RCC 7860 (cell line): ENCODE results near the gene WDR1.

Experiments used
- DNase-seq: peaks from one replicate; pipeline ENCODE4 v3.0.0-alpha.2; 2015; ENCODE audit warnings: low spot score
- FAIRE-seq: peaks from 2 replicates; lab custom pipeline; 2012; peaks lifted over from hg19 to GRCh38; lab: Jason Lieb, UNC

The WDR1 gene

GRCh38 chr4:10102474-10103332 is 13.9 kb downstream of the WDR1 start:
- no peak for DNase-seq
- FAIRE-seq: no peak

DNA sequence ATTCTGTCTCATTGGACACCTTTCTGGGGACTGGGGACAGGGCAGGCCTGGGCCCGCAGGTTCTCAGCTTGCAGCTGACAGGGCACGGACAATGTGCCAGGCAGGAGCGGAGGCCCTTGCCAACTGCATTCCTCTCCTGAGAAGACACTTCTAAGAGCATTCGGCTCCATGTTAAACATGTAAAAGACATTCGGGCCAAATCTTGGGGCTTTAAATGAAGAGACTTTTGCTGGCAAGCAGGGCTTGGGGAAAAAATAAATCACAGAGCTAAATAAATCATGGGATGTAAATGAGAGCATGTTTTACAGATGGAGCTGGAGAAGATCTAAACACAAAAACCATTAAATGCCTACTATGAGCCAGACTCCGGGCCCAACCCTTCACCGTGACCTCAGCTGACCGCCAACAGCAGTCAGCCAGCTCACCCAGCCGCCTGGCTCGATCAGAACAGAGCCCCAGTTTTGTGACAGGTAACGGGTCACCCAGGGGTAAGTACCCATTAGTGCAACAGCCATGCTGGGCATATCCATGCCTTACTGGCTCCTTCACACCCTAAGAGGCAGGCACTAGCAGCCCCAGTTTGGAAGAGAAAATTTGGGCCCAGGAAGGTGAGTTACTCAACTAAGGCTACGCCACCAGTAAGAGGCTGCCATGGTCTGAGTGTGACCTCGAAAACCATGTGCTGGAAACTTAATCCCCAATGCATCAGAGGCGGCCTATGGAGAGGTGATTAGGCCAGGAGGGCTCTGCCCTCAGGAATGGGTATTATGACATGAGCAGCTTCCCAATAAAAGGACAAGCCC is 14.7 kb downstream of the WDR1 start:
- no peak for FAIRE-seq

DNA sequence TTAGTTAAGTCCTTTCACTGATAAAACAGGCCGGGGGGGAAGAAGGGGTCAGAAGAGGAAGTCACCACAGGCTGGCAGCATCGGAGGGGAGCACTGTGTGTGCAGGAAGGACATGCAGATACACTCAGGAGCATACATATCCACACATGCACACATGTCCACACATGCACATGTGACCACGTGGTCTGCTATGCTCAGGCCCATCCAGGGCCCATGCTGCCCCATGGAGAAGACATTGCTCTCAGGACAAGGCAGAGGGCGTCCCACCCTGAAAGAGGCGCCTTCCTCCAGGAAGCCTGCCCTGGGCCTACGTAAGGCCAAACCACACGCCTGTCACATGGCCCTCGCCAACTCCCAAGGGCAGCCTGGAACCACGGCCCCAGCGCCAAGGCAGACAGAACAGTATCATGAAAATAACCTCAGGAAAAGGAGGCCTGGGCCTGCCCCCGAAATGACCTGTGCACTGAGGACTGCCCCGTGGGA is 15.8 kb downstream of the WDR1 start:
- FAIRE-seq: no peak
- no peak for DNase-seq

More for the DNA sequence above, 14.7 kb downstream of the WDR1 start:
- DNase-seq: no peak

DNA sequence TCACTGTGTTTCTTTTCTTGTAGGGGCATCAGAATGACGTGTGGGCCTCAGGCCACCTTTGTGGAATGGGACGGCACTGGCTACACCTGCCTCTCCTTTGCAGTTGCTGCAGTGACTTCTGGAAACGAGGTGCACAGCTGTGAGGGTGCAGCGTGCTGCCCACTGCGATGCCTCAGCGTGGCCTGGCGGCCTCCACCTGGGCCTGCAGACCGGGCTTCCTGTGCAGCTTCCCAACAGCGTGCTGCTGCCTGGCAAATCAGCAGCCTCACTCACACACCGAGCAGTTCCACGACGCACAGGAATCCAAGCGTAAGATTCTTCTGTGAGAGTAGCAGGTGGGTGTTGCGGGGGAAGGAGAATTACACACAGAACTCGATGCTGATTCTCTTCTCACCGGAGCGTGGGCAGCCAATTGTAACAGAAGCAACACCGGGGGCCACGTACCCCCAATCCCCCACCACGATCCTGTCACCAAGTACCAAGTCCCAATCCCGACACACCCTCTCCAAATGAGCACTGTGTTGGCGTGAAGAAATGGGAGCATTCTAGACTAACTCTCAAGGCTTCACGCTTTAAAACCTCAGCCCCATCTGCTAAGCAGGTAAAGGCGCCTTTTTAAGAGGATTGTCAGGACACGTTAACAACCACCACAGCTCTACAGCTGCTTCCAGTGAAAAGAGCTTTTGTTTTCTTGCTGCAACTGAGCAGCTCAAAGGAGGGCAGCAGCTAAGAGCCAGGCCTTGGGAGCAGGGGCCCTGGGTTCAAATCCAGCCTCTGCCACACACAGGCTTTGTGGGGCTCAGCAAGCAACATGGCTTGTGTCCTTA is 16.9 kb downstream of the WDR1 start:
- no peak for DNase-seq
- no peak for FAIRE-seq

- peak; percentile 30 for FAIRE-seq
- peak; percentile 64 for DNase-seq
Observed at GRCh38 chr4:10098780-10099160, 17.8 kb downstream of the WDR1 start.

GRCh38 chr4:10097906-10098779 is 18.5 kb downstream of the WDR1 start:
- FAIRE-seq: no peak
- DNase-seq: no peak

DNA sequence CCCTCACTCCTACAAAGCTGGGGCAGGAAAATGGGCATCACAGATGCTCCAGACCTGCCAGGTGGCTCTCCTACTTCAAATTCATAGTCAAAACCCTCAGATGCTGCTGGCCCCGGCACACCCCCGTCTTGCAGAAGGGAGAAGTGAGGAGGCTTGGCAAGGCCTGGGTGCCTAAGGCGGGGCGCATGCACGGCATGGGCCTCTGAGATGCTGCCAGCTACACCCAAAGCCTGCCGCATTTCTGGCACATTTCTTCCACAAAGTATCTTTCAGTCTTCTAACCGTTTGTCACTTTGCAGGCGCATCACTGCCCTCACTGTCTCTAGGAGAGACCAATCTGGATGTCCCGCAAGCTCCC is 19.6 kb downstream of the WDR1 start:
- FAIRE-seq: no peak

GRCh38 chr4:10096201-10096977 is 20.2 kb downstream of the WDR1 start:
- DNase-seq (peak; percentile 94), FAIRE-seq (peak; percentile 96)

More for the DNA sequence above, 19.6 kb downstream of the WDR1 start:
- DNase-seq: no peak

DNA sequence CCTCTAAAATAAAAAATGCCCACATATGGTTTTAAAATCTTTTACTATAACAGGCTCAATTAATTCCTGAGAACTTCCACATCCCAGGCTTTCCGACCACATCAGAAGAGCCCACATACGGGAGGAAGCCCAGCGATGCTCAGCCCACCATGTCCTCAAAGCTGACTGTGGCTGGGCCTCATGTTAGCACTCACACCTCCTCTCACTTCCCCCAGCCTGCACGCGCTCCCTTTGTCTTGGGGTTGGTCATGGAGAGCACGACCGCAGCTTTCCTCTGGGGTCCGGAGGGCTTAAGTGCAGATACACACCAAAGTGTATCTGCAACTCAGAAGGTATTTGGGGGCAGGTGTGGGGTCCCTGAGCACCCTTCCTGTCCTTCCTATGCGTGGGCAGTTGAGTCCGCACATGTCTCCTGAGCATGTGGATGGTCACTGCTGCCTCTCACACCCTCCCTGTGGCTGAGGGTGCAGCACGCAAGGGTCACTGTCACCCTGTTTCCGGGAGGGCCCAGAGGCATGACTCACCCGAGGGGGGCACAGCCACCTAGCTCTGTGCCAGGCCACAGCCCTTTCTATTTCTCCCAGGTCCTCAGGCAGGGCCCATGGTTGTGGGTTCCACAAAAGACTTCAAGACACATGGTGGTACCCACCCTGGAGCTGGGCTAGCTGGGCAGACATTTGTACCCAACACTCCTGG is 21.2 kb downstream of the WDR1 start:
- DNase-seq (peak; percentile 70), FAIRE-seq (peak; percentile 38)

GRCh38 chr4:10094841-10095240 is 21.8 kb downstream of the WDR1 start:
- FAIRE-seq: no peak

DNA sequence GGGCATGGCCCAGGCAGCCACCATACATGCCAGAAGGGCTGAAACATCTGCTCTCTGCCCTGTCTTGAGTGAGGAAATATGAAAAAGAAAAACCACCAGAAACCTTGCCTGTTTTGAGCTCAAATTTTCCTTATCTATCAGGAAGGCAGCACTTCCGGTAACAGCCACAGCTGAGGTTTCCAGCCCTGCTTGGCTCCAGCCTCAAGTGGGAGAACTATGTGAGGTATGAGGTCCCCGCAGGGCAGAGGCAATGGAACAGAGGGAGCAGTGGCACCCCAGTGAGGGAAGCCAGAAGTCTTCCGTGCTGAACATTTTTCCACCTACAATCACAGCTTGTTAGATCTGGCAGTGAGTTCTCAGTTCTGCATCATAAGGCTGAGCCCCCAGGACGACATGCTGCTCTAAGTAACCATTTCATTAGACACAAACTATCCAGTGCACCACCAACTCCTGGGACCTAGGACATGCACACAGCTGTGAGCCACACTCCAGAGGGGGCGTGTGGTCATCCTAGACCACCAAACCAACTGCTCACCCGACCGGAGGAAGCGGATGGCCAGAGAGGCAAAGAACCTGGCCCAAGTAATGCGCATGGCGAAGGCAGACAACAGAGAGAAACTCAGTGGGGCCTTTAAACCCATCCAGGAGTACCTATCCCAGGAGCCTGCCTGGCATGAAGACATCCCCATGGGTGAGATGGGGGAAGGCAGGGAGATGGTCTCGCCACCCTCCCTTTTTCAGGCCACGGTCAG is 22.6 kb downstream of the WDR1 start:
- FAIRE-seq (no peak), DNase-seq (no peak)

More at GRCh38 chr4:10094841-10095240, 21.8 kb downstream of the WDR1 start:
- no peak for DNase-seq

DNA sequence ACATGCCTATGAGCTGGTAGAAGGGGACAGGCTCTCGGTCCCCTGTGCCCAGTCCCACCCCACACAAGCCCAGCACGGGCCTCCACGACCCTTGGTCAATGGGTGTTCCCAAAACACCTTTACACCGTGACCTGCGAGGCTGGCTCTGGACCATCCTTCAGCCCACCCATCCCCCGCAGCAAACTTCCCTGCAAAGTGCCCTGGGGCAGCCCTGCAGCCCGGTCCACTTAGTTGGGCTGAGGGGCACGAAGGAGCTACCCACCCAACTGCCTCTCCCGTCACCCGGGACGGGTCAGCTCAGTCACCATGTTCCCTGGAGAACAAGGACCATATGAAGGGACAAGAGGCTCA is 23.4 kb downstream of the WDR1 start:
- FAIRE-seq: no peak

DNA sequence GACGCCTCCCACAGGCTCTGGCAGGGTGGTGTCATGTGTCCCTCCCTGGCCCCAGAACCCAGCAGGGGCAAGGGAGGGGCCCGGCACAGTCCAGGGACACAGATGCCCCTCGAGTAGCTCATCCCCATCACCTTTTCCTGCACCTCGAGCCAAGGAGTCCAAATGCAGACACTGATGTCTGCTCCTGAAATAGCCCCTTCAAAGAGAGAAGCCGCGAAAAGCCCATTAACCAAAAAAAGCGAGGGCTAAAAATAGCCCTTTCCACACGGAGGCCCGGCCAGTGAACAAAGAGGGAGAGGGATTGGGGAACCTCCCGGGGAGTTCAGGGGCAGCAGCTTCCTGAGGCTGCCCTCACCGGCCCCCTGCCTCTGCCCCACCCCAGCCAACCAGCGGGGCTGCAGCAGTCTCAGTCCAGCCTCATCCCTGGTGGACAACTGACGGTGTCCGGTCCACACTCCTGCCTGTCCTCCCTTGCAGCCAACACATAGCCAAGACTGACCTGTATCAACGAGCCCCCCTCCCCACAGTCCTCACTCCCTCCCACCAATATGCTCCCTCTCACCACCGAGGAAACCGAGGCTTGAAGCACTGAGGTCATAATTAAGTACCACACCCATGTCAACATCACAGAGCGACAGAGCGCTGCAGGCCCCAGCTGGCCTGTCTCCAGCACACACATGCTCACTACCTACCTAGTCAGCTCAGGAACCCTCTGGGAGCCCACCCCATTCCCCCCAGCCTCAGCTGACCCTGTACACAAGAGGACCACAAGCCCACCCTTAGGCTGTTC is 23.9 kb downstream of the WDR1 start:
- FAIRE-seq (no peak), DNase-seq (no peak)

More for the DNA sequence above, 23.4 kb downstream of the WDR1 start:
- no peak for DNase-seq

DNA sequence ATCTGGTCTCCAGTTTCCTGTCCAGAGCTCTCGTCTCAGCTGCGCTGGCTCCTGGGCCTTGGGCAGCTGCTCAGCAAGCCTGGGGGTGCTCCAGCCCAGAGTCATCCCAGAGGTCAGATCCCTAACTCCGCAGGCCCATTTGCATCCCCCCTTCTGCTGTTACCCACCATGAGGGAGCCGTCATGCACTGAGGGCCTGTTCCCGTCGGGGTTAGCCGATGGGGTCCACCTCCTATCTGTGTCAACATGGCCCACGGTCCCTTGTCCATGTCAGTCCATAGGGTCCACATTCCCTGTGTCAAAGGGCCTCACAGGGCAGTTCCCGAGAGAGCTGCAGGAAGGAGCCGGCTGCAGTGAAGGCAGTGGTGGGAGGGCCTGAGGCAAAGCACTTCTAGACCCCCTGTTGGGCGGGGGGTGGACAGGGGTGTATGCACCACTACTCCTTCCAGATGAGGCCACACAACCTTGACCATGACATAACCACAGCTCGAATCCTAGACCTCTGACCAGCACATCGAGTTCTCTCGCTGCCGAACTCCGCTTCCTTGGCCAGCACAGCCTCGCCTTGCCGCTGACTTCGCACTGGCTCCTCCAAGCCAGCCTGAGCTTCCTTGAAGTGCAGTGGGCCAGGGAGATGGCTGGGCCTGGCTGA is 24.9 kb downstream of the WDR1 start:
- FAIRE-seq (no peak), DNase-seq (no peak)

DNA sequence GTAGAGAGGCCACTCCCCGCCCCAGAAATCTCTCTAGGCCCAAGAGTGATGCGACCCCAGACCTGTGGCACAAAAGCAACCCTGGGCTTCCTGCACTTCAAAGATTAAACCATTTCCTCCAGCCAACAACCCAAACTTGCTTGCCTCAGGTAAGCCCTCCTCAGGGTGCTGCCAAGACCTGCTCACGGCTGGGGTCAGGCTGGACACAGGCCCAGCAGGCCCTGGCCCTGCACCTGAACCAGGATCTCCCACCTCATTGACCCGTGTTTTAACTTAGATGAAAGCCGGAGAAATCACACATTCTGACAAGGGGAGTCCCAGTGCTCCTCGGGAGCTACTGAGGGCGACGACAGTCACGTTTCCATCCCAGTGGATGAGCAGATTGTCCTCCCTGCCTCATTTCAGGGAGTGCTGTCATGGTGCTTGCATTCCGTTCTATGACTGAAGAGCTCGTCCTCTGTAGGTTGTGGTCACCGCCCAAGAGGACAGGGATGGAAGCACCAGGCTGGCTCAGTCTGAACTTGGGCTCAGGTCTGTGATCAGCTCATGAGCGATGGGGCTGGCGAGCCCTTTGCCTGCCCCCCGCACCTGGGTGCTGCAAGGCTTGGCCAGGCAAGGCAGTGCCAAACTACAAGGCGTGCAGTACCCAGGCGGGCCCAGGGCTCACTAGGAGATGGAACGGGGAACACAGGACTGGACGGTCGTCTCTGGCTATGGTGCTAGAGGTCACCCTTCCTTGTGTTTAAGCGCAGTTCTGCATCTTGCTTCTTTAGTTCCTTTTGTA is 25.9 kb downstream of the WDR1 start:
- FAIRE-seq: no peak
- no peak for DNase-seq

GRCh38 chr4:10089346-10089745 is 27.3 kb downstream of the WDR1 start:
- no peak for FAIRE-seq
- DNase-seq: peak; percentile 50
